A204.1 (cell line): Measurements from ENCODE around the gene PGLYRP2.

Source experiments
- FAIRE-seq: peaks from 2 replicates; lab custom pipeline; 2012; peaks lifted over from hg19 to GRCh38; lab: Jason Lieb, UNC

Gene PGLYRP2

GRCh38 chr19:15456441-15456840, 22.9 kb downstream of the PGLYRP2 start:
- FAIRE-seq: no peak

- FAIRE-seq: no peak
Measured at GRCh38 chr19:15455996-15456395, 23.3 kb downstream of the PGLYRP2 start.

- FAIRE-seq: no peak
Measured at GRCh38 chr19:15453906-15454860, 25.1 kb downstream of the PGLYRP2 start.

DNA sequence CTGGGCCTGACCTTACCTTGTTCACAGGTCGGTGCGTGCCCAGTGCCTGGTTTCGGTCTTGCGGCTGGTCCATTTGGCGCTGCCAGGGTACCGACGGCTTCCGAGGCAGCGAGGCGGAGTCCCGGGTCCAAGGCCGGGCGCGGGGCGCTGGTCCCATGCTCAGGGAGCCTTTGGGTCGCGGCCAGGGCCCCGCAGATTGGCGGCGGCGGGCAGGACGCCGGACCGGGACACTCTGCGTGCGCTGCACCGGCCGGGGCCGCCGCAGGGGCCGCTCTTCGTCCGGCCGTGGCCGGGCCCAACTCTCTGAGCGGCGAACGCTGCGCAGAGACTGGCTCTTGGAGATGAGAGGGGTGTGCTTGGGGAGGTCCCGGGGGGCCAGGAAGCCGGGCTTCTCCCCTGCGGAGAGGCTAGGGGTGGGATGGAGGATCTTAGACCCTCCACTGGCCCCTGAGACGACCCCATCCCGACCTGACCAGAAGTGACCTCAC, 26.2 kb downstream of the PGLYRP2 start:
- FAIRE-seq: no peak

- no peak for FAIRE-seq
Measured at GRCh38 chr19:15452111-15453047, 26.9 kb downstream of the PGLYRP2 start.

- FAIRE-seq: no peak
Measured at GRCh38 chr19:15450528-15450890, 28.8 kb downstream of the PGLYRP2 start.

DNA sequence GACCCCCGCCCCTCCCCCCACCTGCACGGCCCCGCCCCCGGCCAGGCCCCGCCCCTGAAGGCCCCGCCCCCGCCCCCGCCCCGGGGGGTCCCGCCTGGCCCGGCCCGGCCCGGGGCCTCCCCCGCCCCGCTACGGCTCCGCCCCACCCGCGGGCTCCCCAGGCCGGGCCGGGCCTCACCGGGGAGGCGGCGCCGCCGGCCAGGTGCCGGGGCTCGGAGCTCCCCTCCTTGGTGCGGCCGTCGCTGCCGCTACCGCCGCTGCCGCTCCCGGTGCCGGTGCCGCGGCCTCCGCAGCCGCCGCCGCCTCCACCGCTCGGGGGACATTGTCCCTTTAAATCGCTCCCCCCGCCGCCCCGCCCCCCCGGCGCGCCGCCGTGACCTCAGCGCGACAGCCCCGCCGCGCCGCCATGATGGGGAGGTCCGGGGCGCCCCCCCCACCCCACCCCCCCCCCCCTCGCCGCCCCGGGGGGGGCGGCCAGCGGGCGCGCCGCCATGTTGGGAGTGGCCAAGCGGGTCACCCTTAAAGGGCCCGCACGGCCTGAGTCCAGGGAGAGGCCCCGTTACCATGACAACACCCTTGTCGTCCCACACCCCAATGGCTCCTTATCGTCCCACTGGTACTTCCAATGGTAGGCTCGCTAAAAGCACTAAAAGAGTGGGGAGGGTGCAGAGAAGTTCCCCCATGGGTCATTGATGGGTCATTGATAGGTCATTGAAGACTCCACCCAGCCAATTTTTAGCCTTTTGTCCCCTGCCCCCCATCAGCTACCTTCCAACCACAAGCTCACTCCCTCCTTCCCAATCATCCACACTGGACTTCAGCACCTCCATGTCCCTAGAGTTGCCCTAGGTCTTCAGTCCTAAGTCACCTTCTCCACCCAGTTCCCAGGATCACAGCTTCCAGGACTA, 29.4 kb downstream of the PGLYRP2 start, which contains the start of gene WIZ:
Gene WIZ, minus strand, starts transcription at position 337 of the 908 bp plus-strand sequence. CDS start 1,649 bp downstream, outside the sequence.
- FAIRE-seq: no peak

GRCh38 chr19:15448778-15449619, 30.3 kb downstream of the PGLYRP2 start:
- no peak for FAIRE-seq

DNA sequence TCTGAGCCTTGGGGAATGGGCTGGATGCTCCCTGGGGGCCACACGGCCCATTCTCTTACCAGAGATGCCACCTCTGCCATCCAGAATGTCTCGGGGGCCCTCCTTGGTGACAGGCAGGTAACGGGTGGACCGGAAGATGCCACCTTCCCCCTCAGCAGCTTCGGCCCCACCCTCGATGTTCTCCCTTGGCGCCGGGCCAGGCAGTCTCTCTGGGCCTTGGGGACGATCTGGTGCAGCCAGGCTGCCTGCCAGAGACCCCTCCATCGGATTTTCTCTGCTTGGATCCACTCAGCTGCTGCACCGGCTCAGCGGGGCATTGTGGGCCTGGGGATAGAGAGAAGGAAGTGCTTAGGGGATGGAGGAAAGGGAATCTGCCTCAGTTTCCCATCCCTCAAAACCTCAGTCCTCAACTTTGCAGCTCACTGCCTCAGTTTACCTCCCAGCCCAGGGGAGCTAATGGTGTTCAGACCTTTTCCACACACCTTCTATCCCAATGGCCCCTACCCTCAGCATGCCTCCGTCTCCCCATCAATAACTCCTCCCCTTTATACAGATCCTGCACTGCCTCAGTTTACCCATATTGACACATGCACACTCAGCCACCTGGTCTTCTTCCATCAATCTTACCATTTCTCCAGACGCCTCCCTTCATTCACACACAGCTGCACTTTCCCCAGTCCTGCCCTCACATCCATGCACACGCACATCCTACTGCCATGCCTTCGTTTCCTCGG, 31.1 kb downstream of the PGLYRP2 start:
- FAIRE-seq: no peak

GRCh38 chr19:15447057-15447456, 32.2 kb downstream of the PGLYRP2 start:
- no peak for FAIRE-seq

DNA sequence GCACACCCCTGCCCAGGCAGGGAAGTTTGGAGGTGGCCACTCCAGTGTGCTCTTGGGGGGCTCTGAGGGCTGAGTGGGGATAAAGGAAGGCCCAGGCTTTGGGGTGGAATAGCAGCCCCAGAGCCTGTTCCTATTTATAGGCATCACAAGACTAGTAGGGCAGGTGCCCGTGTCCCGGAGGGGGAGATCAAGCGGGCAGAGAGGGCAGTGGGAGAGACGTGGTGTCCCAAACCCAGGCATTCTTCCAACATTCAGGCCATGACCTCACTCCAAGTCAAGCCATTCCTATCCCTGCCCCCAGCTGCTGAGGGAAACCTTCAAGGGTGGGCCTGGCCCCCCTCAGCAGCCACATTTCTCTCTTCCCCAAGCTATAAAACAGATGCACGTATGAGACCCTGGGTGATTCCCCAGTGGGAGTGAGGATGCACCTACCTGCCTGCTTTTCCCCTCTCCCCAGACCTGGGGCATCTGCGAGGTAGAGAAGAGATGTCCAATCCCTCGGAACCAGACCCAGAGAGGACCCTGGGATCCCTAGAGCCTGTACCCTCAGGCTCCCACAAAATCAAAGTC, 33.4 kb downstream of the PGLYRP2 start:
- no peak for FAIRE-seq

- FAIRE-seq: no peak
Measured at GRCh38 chr19:15445227-15445605, 34.1 kb downstream of the PGLYRP2 start.

DNA sequence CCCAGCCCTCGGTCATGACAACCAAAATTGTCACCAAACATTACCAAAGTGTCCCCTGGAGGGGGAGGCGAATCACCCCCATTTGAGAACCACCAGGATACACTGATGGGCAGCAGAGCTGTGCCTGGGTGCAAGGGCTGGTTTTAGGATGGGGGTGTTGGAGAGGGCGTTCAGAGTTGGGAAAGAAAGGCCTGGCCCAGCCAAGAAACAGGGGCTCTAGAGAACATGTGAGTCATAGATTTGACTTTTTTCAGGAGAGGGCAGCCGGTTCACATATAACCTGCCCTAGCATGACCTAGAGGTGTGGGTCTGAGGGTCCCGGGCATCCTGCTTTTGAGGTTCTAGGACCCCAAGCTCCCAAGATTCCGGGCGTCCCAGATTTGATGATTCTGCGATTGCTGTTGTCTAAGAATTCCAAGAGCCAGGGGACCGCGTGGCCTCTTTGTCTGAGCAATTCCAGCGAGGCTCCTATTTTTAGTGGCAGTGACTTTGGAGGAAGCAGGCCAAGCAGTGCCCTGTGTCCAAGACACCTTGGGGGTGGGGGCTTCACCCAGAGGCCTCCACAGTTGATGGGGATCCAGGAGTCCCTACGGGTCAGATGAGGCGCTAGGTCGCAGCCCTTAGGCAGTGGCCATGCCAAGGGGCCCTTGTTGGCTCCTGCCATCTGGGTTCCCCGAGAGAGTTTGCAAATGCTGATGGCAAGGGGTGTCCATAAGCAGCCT, 34.6 kb downstream of the PGLYRP2 start:
- no peak for FAIRE-seq

GRCh38 chr19:15443838-15444237, 35.5 kb downstream of the PGLYRP2 start:
- FAIRE-seq: no peak

DNA sequence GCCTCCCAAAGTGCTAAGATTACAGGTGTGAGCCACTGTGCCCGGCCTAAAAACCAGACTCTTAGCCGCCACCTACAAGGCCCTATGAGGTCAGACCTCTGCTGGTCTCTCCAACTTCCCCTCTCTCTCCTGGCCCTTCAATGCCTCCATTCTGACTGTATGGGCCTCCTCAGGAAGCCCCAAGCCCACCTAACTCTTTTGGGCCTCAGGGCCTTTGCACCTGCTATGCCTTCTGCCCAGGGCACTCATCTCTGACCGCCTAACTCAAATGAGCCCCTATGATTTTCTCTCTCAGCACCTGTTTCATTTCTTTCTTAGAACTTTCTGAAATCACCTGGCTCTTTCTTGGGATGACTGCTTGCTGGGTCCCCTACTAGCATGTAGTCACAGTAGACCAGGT, 36.0 kb downstream of the PGLYRP2 start:
- FAIRE-seq: no peak

- no peak for FAIRE-seq
Measured at GRCh38 chr19:15442142-15442920, 37.0 kb downstream of the PGLYRP2 start.

DNA sequence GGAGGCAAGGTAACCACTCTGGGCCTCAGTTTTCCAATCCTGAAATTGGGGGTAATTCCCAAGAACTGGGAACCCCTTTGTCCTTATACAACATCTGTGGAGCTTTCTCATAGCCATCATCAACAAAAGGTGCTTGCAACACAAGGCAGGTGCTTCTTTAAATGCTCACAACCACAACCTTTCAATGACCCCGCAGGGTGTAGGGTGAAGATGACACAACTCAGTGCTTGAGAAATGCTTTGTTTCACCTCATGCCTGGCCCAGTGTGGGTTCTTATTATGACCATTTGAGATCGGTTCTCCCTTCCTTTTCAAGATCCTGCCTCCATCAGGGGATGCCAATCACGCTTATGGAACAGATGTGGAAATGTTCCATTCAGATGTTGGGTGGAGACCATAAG, 38.0 kb downstream of the PGLYRP2 start:
- no peak for FAIRE-seq
